Embryonic facial prominence (tissue), 1 donor: ENCODE measurements around the gene AP3D1.
"Not testable (repeated sequence)": the region's sequence is repeated elsewhere in the genome, so short reads cannot be mapped to it uniquely, and the experiment has no call there.

Experiments used
- DNase-seq: peaks from one replicate; pipeline ENCODE4 v3.0.0-alpha.2; 2016; ENCODE audit errors: extremely low spot score

The AP3D1 gene

DNA sequence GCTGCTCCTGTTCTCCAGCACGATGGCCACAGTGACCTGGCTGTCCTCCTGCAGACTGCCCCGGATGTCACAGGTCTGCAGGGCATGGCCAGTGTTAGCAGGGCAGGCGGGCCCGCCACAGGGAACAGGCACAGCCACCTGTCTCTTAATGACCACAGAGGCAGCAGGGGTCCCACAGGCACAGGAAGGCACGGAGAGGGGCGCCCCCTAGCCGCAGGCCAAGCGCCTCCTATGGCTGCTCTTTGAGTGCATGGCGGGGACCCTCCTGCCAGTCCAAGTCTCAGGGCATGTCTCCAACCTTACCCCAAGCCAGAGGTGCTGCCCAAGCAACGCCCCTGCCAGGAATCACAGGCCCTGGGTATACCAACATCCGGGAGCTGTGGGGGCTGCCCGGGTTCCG, 40.5 kb downstream of the AP3D1 start:
- DNase-seq = no peak

DNA sequence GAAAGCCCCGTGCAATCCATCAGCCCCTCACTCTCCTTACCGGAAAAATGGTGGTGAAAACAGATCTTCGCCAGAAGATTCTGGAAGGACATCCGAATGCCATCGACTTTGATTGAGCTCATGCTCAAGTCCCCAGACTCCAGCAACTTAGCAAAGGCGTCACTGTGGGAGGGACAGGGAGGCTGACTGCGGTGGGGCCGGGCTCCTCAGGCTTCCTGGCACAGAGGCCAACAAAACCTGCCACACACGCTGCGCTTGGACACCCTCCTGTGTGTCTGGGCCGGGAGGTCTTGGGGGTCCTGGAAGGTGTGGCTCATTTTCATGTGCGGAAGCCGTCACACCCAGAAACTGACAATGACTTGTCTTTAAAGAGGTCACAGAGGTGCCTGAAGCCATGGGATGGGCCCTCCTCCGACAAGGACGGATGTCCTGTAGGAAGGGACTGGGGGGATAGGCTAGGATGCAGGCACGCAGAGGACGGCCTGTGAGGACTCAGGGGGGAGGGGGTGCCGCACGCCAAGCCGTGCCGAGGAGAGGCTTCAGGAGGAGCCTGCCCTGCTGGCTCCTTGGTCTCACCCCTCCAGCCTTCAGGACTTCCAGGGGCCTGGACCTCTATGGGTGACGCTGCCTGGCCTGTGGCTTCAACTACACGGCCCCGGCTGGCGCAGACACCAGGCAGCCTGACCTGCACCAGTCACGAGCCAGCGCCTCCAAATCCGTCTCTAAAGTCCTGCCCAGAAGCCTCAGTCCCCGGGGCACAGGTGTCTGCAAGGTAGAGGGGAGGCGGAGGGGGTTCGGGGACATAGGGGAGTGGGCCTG, 42.1 kb downstream of the AP3D1 start:
- no peak for DNase-seq

DNA sequence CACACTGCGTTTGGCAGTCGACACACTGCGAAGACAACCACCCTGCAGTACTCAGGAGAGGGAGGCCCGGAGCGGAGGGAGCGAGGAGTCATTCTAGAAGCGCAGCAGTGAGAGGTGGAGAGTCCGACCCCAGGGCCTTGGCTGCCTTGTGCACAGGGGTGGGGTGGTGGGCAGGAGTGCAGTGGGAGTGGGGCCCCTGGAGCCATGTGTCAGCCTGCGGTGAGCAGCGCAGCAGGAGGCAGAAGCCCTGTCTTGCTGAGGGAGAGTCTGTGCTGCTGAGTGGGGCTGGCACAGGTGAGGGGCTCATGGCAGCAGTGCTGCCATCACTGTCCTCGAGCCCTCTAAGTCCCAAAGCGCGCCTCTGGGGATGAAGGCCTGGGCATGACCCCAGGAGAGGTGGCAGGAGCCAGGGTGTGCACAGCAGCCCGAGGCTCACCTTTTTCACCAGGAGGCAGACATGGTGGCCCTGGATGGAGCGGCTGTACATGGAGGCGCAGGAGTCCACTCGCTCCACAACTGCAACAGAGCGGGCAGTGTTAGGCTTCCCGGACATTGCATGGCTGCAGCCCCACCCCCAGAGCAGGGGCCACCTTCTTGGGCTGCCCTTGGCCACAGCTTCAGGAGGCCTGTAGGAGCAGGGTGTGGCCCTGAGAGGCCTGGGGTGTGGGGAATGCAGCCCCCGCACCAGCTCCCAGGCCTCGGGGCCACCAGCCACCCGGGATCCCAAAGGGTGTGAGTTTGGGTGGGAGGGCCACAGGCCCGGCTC, 42.9 kb downstream of the AP3D1 start:
- no peak for DNase-seq

DNA sequence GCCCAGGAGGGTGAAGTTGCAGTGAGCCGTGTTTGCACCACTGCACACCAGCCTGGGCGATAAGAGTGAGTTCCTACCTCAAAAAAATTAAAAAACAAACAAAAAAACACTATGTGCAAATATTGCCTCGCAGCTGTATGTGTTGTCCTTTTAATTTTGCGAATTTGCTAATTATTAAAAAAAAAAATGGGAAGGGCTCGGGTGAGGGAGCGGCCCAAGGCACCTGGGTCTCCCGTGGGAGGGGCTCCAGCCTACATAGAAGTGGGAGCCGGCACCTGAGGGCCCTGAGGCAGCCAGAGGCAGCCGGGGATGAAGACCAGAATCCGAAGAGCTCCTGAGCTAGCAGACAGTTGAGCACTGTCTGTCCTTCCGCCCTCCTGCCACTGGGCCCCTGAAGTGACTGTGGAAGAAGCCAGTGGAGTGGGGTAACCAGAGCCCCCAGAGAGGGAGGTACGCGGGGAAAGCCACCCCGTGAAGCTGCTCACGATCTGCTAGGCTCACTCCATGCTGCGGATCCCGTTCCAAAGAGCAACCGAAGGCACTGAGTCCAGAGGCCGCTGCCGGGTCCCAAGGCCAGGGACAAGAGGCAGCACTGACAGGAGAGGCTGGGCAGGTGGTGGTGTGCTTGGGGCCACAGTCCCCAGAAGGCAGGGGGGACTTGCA, 48.2 kb downstream of the AP3D1 start:
- no peak for DNase-seq

DNA sequence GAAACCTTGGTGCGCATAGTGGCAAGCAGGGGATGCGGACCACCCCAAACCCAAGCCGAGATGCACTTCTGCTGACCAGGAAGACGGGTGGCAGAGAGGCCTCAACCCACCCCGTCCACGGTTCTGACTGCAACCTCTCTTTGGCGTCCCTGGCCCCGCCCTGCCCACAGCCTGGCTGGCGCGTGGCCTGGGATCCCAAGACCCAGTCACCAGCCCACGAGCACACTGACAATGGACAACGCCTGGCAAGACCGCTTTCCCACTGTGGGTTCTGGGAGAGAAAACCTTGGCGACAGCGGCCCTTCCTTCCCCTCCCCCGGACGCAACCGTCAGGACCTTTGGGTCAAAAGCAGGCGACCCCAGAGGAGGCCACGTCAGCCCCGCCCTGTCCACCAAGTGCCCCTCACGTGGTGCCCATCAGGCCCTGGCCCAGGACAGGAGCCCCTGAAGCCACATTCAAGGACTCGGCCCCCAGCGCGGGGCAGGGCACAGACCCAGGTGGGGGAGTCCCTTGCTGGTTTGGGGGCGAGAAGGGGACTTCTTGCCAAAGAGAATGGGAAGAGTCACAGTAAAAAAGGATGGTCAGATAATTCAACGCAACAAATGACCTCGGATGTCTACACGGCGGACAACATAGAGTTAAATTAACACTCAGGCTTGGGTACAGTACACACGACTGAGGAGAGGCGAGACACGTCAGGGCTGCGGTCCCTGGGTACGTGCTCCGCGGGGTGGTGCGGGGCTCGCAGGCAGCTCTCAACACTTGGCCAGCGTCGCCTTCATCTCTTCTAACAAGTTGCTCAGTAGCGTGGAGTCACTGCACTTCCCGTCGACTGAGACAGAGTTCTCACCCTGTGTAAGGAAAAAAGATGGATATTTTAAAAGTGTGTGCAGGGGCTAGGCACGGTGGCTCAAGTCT, 49.7 kb downstream of the AP3D1 start:
- DNase-seq = no peak

DNA sequence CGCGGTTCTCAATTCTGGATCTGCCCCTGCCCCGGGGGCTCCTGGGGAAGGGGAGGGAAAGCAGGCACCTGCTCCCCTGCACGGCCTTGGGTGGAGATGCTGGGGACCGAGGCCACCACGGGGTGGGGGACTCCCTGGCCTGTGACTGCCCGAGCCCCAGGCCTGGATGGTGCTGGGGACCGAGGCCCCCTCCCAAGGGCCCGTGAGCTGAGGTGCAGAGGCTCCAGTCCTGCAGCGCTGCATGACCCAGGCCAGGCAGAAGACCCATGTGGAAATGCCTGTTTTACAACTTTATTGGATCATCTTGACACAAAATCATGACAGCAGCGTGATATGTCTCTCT, 50.7 kb downstream of the AP3D1 start:
- no peak for DNase-seq

DNA sequence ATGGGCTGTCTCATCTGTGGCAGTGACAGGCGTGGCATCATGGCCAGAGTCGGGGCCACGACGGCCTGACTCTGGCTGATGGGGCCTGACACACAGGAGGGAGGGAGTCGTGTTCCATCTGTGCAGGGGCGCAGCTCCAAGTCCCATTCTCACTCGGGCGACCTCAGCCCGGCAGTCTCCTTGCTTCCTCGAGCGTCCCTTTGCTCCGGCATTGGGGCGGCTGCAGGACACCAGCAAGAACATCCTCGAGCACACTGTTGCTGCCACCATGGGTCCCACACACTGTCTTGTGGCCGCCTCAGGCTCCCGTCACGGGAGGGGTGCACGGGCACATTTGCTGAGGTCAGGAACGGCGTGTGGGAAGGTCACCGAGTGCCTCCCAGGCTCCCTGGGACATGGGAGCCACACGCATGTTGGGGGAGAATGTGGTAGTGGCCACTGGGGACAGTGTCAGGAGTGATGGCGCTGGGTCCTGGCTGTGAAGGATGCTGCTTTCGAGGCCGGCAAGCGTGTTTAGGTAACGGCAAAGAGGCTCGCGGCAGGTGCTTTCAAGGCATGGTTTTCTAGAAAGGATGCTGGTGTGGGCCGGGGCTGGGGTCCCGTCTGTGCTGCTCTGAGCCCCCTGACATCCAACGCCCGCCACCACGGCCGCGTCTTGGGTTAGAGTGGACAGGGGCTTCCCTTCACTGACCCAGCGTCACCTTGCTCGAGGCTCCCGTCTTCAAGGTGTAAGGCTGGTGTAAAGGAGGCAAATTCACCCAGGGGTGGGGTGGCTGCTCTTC, 51.2 kb downstream of the AP3D1 start:
- DNase-seq = no peak

DNA sequence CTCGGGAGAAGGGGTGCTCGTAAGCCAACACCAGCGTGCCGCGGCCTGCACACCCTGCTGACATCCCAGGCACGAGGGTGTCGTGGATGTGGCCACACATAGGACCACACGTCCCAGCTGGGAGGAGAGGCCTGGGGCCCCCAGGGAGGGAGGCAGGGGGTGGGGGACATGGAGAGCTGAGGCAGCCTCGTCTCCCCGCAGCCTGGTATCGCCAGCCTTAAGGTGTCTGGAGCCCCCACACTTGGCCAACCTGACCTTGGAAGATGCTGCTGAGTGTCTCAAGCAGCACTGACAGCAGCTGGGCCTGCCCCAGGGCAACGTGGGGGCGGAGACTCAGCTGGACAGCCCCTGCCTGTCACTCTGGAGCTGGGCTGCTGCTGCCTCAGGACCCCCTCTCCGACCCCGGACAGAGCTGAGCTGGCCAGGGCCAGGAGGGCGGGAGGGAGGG, 52.3 kb downstream of the AP3D1 start:
- no peak for DNase-seq

DNA sequence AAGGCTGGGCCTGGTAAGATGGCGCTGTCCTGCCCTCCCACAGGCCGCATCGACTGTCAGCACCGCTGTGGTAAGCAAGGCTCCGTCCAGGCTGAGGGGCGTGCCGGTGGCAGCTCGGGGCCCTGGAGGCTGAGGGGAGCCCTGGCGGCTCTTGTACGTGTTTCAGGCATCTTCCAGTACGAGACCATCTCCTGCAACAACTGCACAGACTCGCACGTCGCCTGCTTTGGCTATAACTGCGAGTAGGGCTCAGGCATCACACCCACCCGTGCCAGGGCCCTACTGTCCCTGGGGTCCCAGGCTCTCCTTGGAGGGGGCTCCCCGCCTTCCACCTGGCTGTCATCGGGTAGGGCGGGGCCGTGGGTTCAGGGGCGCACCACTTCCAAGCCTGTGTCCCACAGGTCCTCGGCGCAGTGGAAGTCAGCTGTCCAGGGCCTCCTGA, 53.5 kb downstream of the AP3D1 start:
- DNase-seq = no peak

DNA sequence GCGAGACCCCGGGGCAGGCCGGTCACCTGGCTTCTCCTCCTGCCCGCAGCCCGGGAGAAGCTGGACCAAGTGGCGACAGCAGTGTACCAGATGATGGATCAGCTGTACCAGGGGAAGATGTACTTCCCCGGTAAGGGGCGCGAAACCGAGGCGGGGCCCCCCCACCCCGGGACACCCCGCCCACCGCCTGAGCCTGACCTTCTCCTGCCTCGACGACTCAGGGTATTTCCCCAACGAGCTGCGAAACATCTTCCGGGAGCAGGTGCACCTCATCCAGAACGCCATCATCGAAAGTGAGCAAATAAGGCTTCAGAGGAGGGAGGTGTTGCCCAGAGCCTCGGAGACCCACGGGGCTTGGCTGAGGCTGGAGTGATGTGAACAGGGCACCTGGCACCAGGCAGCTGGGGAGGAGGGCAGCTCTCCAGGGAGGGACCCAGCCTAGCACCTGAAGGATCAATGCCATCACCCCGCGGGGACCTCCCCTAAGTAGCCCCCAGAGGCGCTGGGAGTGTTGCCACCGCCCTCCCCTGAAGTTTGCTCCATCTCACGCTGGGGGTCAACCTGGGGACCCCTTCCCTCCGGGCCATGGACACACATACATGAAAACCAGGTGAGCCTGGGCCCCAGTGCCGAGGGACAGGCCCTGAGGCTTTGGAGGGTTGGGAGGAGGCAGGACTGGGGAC, 54.0 kb downstream of the AP3D1 start:
- DNase-seq = no peak

DNA sequence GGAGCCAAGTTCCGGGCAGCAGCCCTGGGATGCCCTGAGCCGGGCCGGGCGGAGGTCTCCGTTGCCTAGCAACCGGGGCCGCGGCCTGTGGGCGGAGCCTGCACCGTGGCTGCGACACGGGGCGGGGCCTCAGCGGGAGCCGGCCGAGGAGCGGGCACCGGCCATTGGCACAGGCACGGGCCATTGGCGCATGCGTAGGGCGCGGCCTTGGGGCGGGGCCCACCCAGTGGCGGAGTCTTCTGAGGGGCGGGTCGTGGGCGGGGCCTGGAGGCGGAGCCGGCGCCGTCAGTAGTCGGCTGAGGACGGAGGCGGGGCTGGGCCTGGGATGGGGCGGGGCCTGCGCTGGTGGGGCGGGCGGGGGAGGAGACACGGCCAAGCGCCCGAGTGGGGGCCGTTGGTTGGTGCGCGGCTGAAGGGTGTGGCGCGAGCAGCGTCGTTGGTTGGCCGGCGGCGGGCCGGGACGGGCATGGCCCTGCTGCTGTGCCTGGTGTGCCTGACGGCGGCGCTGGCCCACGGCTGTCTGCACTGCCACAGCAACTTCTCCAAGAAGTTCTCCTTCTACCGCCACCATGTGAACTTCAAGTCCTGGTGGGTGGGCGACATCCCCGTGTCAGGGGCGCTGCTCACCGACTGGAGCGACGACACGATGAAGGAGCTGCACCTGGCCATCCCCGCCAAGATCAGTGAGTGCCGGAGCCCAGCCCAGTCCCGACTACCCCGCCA, 54.7 kb downstream of the AP3D1 start, which contains the start of gene IZUMO4:
Gene IZUMO4, plus strand, starts transcription at position 436 of the 723 bp plus-strand sequence. Its CDS starts 31 bp downstream, at position 467.
- DNase-seq = peak; percentile 95

DNA sequence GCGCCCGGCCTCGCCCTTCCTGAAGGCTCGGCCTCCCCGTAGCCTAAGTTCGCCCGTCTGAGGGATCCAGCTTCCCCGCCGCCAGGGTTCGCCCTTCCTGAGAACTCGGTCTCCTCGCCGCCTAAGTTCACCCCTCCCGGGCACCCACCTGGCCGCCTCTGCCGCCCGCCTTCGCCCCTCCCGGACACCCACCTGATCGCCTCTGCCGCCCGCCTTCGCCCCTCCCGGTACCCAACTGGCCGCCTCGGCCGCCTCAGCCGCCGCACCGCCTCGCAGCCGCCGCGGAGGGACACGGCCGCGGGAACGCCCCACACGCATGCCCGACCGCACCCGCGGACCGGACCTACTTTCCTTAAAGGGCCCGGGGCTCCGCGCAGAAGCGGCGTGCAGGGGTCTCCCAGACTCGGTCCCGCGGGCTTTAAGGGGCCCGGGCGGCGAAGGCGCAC, 55.3 kb downstream of the AP3D1 start, which contains the start of gene MOB3A:
Gene MOB3A, minus strand, starts transcription at position 293 of the 446 bp plus-strand sequence. CDS start 17,766 bp downstream, outside the sequence.
- DNase-seq = peak; percentile 80

DNA sequence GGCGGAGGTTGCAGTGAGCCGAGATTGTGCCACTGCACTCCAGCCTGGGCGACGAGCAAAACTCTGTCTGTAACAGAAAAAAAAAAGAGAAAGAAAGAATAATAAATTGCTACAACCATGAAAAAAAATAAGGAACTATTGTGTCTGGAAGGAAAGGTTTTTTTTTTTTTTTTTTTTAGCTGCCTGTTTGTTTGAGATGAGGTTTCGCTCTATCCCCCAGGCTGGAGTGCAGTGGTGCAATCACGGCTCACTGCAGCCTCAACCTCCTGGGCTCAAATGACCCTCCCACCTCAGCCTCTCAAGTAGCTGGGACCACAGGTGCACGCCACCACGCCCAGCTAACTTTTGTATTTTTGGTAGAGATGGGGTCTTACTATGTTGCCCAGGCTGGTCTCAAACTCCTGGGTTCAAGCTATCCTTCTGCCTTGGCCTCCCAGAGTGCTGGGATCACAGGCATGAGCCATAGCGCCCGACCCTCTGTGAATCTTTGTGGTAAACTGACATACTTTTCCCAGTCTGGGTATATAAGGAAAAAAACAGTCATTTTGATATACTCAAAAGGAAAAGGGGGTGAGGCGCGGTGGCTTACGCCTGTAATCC, 59.3 kb downstream of the AP3D1 start:
- DNase-seq = not testable (repeated sequence)

DNA sequence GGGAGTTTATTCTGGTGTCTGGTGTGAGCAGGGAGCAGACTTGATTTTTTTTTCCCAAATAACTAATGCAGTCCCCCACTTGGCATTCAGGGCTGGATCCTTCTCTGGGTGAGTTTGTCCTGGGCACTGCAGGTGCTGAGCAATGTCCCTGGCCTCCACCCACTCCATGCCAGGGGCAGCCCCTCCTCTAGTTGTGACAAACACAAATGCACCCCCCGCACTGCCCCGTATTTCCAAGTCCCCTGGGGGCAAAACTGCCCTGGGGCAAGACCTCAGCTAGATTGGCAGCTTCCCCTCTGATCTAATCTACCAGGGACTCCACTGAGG, 61.7 kb downstream of the AP3D1 start:
- no peak for DNase-seq

DNA sequence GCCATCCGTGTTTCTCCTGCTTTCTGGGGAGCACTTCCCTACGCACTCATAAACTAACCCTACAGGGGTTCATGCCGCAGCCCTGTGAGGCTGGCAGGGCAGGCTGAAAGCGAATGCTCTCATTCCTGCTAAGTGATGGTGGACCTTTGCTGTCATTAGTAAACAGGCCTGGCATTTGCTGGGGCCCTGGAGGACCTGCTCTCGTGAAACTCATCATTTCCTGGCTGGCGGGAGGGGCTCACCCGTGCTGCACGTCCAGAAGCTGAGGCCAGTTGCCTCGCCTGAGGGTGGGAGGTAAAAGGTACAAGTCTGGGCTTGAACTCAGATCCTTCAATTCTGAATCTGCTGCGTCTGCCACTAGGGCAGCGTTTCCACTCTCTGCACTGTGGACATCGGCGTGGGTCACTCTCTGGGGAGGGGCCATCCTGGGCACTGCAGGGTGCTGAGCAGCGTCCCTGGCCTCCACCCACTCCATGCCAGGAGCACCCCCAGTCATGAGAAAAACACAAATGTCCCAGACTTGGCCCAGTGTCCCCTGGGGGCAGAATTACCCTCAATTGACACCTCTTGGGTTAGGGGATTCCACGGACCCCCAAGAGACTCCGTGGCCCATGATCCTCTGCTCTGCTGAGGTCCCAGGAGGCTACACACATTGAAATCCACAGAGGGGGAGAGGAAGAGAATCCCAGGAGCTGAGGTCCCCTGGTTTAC, 62.2 kb downstream of the AP3D1 start:
- DNase-seq = no peak

DNA sequence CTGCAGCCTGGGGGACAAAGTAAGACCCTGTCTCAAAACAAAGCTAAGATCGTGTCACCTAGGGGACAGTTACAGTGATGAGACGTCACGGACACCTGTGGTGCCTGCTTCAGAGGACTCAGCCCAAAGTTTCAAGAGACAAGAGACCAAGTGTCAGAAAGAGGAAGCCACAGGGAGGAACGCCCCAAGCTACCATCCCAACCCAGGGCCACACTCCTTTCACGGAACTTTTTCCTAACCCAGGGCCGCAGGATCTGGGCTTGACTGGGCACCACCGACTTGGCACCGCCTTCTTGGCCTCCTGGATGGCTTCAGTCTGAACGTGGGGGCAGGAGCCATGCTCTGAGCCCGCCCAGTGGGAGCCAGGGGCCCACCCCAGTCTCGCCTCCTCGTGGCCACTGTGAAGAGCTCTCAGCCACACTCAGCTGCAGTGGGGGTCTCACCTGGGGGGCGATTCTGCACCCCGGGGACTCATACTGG, 63.7 kb downstream of the AP3D1 start:
- no peak for DNase-seq

DNA sequence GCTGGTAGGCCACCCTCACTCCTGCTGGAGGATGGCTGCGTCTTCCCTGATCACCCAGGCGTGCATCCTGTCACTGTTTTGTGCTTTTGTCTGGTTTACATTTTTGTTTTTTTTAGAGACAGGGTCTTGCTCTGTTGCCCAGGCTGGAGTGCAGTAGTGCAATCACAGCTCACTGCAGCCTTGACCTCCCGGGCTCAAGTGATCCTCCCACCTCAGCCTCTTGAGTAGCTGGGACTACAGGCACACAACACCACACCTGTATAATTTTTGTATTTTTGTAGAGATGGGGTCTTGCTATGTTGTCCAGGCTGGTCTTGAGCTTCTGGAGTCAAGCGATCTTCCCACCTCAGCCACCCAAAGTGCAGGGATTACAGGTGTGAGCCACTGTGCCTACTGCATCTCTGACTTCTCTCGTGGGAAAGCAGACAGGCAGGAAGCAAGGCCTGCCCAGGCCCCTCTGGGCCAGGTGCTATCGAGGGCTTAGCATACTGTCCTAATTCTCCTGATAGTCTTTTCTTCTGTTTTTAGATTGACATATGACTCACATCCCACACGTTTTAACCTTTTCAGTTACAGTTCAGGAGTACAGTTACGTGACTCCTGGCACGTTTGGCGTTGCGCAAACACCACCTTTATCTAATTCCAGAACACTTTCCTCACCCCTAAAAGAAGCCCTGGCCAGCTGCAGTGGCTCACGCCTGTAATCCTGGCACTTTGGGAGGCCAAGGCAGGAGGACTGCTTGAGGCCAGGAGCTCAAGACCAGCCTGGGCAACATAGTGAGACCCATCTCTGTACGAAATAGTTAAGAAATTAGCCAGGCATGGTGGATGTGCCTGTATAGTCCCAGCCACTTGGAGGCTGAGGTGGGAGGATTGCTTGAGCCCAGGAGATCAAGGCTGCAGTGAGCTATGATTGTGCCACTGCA, 64.4 kb downstream of the AP3D1 start:
- not testable (repeated sequence) for DNase-seq
